K562 (cell line): Measurements from ENCODE around the gene HOXD1. TPM values are rescaled to one million over a fixed set of nuclear protein-coding genes. Genes with fewer than 3 reads are reported as not detected.

Source experiments
- ARID3A ChIP-seq: IDR thresholded peaks from 2 replicates; pipeline ENCODE4 v1.6.1; 2012; ENCODE audit warnings: low read depth, low read length, improper control_type of control experiment, borderline replicate concordance
- CREM ChIP-seq: IDR thresholded peaks from 2 replicates; pipeline ENCODE4 v1.6.1; 2014; ENCODE audit warnings: antibody characterized with exemption, low read depth
- E2F1 ChIP-seq: sonication (generic); formaldehyde crosslinking; IDR thresholded peaks from 2 replicates; pipeline ENCODE4 v1.8.1; 2023; ENCODE audit warnings: mild to moderate bottlenecking, missing genetic modification reagents, moderate library complexity
- ETS1 ChIP-seq: conservative IDR thresholded peaks from 2 replicates; pipeline ENCODE4 v1.6.1; 2011; ENCODE audit warnings: low read depth, mild to moderate bottlenecking, low read length; ENCODE audit not compliant: control insufficient read depth
- GTF2A2 ChIP-seq: IDR thresholded peaks from 2 replicates; pipeline ENCODE4 v1.6.1; 2016; ENCODE audit warnings: mild to moderate bottlenecking, missing genetic modification characterization, missing compliant biosample characterization
- HCFC1 ChIP-seq: IDR thresholded peaks from 2 replicates; pipeline ENCODE4 v1.6.1; 2012; ENCODE audit warnings: low read depth, low read length, improper control_type of control experiment
- HMGXB4 ChIP-seq: sonication (generic); formaldehyde crosslinking; IDR thresholded peaks from 2 replicates; pipeline ENCODE4 v1.8.1; 2023; ENCODE audit warnings: mild to moderate bottlenecking, missing genetic modification reagents
- MEF2A ChIP-seq: IDR thresholded peaks from 2 replicates; pipeline ENCODE4 v1.6.1; 2011; ENCODE audit warnings: low read depth, mild to moderate bottlenecking, low read length, moderate library complexity; ENCODE audit not compliant: control insufficient read depth
- RBFOX2 ChIP-seq: fragments of 200-400 bp; formaldehyde crosslinking; IDR thresholded peaks from 2 replicates; pipeline ENCODE4 v1.6.1; 2017; ENCODE audit warnings: low read depth, mild to moderate bottlenecking, low read length, moderate library complexity
- RBM39 ChIP-seq: fragments of 200-400 bp; formaldehyde crosslinking; optimal IDR thresholded peaks from 2 replicates; pipeline ENCODE3; 2018; ENCODE audit warnings: low read depth, low read length
- SRSF9 ChIP-seq: fragments of 200-400 bp; formaldehyde crosslinking; IDR thresholded peaks from 2 replicates; pipeline ENCODE4 v1.6.1; 2017; ENCODE audit warnings: low read depth, low read length, borderline replicate concordance
- TFE3 ChIP-seq: fragments of 450-650 bp; formaldehyde crosslinking; IDR thresholded peaks from 2 replicates; pipeline ENCODE4 v1.4.0; 2020; ENCODE audit warnings: mild to moderate bottlenecking, mixed read lengths
- ZNF316 ChIP-seq: fragments of 450-650 bp; IDR thresholded peaks from 2 replicates; pipeline ENCODE4 v1.6.1; 2016
- polyA plus RNA-seq, 8 experiments: library from polyadenylated mRNA; depleted of rRNA in 4 of 8; stranded (reverse) in 5 of 8; unstranded in 3 of 8; fragments of >200 nt; fragmentation: Nextera tagmentation in 2 of 8; fragmentation: Illumina TruSeq in 1 of 8; extraction: Ambion mirVana in 2 of 8; extraction: Trizol in 1 of 8; gene quantifications; 2 replicates each; pipeline versions ENCODE4 v1.2.1 to v1.2.3, GENCODE V29; 2011 to 2014; ENCODE audit warnings: inconsistent platforms in 1 of 8, missing spikeins in 1 of 8
- total RNA-seq, 7 experiments: library from RNA; depleted of rRNA in 6 of 7; stranded (reverse); fragments of >200 nt in 6 of 7; fragmentation: Illumina TruSeq in 2 of 7; extraction: Trizol in 2 of 7; gene quantifications; 2 replicates each; pipeline versions ENCODE4 v1.2.1 to v1.2.3, GENCODE V29; 2011 to 2021; ENCODE audit warnings: low replicate concordance in 1 of 7

The HOXD1 gene
- total and polyA plus RNA-seq, 9 of the 15 experiments (the other 6 are each of a cell fraction or from before 2014, with no cell fraction given): not detected

GRCh38 chr2:176140513-176141317 is 47.8 kb upstream of the HOXD1 start (continued):
- TF ChIP-seq ETS1: 0 out of 2 replicates have a peak, but pooled peaks have one; percentile 5
- peak; percentile 74; the same call in 1 of the 2 replicates for TF ChIP-seq E2F1 (CRISPR knock-in tag)
- no peak for TF ChIP-seq MEF2A
- no peak for TF ChIP-seq GTF2A2 (tag)
- TF ChIP-seq RBM39: no peak
- TF ChIP-seq HCFC1: peak; percentile 13; the same call in 1 of the 2 replicates
- TF ChIP-seq SRSF9: no peak
- TF ChIP-seq ZNF316: no peak
- no peak for TF ChIP-seq CREM
- TF ChIP-seq RBFOX2: 0 out of 2 replicates have a peak, but pooled peaks have one; percentile 24
- no peak for TF ChIP-seq TFE3 (CRISPR knock-in tag)
- TF ChIP-seq HMGXB4: peak; percentile 75
- TF ChIP-seq ARID3A: no peak
